GM10847 (cell line): ENCODE data around the gene TRIM54.

Experiments used
- POLR2A ChIP-seq: IDR thresholded peaks from 2 replicates; pipeline ENCODE4 v1.6.1; 2011; ENCODE audit not compliant: insufficient read length; ENCODE audit errors: extremely low read depth

The TRIM54 gene, protein sequence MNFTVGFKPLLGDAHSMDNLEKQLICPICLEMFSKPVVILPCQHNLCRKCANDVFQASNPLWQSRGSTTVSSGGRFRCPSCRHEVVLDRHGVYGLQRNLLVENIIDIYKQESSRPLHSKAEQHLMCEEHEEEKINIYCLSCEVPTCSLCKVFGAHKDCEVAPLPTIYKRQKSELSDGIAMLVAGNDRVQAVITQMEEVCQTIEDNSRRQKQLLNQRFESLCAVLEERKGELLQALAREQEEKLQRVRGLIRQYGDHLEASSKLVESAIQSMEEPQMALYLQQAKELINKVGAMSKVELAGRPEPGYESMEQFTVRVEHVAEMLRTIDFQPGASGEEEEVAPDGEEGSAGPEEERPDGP

DNA sequence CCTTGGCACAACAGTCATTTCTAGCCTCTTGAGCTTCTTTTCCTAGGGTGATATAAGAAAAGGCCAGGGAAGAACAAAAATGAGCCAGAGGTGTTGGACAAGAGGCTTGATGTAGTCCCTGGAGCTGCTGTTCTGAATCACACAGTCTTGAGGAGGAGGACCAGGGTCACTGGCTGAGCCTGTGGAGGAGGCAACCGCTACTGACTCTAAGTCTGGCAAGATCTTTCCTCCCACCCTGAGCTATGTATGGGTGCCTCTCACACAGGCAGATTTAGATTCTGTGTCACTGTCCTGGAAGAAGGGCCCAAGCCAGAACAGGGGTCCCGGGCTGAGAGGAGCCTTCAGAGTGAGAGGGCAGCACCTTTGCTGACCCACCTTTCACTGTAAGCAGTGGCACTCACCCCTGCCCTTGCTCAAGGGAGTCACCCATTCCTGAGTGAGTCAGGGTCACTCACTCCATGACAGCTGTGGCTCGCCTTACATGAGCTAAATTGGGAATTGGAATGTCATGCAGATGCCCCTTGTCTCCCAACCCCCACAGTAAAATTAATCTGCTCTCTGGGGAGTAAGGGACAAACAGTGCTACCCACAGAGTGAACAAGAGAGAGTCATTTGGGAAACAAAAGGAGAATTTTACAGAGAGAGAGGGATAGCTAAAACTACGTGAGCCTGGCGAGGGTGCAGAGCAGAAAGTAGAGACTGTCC, at the start of gene TRIM54:
TSS of gene TRIM54 (plus strand) at position 575 of the 705 bp plus-strand sequence. CDS start 303 bp downstream, outside the sequence.
- TF ChIP-seq POLR2A = no peak

DNA sequence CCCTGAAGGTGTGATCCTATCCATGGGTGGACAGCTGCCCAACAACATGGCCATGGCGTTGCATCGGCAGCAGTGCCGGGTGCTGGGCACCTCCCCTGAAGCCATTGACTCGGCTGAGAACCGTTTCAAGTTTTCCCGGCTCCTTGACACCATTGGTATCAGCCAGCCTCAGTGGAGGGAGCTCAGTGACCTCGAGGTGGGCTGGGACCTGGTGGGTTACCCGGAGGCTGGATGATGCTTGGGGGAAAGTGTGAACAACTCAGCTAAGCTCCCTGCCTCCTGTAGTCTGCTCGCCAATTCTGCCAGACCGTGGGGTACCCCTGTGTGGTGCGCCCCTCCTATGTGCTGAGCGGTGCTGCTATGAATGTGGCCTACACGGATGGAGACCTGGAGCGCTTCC, 48.9 kb upstream of the TRIM54 start:
- no peak for TF ChIP-seq POLR2A

DNA sequence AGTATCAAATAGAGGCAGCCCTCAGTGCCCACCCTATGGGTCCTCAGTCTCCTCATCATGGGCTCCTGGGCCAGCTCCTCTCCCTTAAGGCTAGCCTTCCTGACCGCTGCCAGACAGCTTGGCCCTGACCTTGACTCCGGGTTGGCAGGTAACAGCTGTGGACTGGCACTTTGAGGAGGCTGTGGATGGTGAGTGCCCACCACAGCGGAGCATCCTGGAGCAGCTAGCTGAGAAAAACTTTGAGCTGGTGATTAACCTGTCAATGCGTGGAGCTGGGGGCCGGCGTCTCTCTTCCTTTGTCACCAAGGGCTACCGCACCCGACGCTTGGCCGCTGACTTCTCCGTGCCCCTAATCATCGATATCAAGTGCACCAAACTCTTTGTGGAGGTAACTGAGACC, 46.1 kb upstream of the TRIM54 start:
- no peak for TF ChIP-seq POLR2A

DNA sequence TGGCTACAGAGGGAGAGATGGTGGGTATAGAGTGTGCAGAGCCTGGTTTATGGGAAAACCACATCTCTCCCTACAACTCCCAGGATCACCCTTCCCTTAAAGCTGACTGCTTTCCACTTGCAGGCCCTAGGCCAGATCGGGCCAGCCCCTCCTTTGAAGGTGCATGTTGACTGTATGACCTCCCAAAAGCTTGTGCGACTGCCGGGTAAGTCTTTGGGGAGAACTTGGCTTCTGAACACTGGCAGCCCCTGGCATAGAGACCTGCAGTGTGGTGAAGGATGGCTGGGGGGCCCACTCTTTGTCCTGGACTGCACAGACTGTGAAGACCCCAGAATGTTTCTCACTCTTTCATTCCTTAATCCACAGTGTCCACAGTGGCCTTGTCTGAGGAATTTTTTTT, 45.6 kb upstream of the TRIM54 start:
- no peak for TF ChIP-seq POLR2A

DNA sequence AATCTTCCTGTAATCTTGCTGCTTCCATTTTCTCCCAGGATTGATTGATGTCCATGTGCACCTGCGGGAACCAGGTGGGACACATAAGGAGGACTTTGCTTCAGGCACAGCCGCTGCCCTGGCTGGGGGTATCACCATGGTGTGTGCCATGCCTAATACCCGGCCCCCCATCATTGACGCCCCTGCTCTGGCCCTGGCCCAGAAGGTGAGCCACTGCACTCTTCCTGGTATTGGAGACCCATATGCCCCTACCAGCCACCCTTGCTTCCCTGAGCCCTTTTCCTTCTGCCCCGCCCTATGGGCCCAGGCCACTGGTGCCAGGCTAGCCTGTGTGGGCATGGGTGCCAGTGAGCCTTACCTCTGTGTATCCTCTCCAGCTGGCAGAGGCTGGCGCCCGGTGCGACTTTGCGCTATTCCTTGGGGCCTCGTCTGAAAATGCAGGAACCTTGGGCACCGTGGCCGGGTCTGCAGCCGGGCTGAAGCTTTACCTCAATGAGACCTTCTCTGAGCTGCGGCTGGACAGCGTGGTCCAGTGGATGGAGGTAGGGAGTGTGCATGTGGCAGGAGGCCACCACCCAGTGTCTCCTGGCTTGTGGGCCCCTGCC, 44.8 kb upstream of the TRIM54 start:
- TF ChIP-seq POLR2A = no peak

DNA sequence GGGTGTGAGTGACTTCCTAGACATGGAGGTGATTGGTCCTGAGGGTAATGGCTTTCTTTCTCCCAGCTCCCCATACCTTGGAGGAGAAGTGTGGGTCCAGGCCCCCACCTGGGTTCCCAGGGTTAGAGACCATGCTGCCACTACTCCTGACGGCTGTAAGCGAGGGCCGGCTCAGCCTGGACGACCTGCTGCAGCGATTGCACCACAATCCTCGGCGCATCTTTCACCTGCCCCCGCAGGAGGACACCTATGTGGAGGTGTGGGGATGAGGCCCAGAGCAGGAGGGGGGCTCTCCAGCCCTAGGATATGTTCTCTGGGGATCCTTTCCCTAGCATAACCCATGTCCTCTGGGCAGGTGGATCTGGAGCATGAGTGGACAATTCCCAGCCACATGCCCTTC, 43.3 kb upstream of the TRIM54 start:
- no peak for TF ChIP-seq POLR2A

DNA sequence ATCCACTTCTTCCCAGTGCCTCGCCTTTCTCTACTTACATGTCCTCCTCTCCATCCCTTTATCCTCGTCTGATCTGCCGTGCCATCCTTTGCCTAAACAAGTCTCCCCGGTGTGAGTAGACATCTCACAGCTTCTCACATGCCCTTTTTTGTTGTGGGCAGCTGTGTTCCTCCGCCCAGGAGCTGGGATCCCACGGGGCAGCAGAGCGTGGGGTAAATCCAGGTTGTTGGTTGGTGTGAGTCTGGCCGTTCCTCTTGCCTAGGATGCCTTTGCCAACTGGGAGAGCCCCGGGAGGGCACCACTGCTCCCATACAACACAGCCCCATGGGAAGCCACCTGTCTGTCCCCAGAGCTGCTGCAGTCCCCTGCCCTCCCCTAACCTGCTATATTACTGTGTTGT, 41.8 kb upstream of the TRIM54 start:
- TF ChIP-seq POLR2A = no peak

DNA sequence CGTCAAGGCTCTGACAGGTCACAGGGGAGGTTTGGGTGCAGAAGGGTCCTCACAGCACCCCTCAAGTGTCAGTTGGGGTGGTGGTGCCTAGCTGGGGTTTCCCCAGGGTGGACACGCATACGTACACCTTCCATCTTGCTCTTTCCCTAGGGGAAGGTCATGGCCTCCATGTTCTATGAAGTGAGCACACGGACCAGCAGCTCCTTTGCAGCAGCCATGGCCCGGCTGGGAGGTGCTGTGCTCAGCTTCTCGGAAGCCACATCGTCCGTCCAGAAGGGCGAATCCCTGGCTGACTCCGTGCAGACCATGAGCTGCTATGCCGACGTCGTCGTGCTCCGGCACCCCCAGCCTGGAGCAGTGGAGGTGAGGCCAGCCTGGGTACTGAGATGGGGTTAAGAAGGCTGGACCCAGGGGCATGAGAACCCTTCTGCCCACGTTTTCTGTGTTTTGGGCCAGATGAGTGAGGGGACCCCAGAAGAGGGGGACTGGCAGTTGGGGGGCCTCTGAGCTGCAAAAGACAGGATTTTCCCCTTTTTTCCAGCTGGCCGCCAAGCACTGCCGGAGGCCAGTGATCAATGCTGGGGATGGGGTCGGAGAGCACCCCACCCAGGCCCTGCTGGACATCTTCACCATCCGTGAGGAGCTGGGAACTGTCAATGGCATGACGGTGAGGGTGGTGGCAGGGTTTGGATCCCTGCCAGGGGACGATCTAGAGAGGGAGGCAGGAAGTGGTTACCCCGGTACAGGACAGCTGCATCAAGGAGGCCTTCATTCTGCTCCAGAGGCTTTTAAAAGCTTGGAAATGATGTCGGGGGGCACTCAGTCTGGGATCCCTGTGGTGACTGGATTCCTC, 40.2 kb upstream of the TRIM54 start:
- no peak for TF ChIP-seq POLR2A

DNA sequence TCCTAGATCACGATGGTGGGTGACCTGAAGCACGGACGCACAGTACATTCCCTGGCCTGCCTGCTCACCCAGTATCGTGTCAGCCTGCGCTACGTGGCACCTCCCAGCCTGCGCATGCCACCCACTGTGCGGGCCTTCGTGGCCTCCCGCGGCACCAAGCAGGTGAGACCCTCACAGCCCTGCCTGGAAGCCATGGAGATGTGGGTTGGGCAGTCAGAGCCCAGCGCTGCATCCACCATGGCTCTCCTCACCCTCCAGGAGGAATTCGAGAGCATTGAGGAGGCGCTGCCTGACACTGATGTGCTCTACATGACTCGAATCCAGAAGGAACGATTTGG, 39.6 kb upstream of the TRIM54 start:
- no peak for TF ChIP-seq POLR2A

DNA sequence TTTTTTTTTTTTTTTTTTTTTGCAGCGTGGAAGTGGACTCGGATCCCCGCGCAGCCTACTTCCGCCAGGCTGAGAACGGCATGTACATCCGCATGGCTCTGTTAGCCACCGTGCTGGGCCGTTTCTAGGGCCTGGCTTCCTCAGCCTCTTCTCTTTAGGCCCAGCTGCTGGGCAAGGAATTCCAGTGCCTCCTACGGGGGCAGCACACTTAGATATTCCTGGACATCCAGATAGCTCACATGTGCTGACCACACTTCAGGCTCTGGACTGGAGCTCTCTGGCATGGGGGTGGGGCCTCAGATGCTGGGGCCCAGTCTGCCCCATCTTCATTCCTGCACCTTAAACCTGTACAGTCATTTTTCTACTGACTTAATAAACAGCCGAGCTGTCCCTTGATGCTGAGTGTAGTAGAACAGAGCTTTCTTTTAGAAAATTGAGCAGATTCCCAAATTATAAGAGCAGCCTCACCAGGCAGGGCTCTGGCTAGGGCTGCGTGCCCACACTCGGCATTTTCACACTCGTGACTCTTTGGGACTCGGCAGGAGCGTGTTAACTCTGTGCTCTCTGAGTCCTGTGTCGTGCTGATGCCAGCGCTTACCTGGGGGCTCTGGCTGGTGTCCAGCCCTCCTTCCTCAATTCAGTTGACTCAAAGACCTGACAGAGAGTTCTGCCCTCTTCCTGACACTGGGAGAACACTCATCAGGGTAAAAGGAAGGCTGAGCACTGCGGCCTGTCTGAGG, 38.7 kb upstream of the TRIM54 start:
- no peak for TF ChIP-seq POLR2A

DNA sequence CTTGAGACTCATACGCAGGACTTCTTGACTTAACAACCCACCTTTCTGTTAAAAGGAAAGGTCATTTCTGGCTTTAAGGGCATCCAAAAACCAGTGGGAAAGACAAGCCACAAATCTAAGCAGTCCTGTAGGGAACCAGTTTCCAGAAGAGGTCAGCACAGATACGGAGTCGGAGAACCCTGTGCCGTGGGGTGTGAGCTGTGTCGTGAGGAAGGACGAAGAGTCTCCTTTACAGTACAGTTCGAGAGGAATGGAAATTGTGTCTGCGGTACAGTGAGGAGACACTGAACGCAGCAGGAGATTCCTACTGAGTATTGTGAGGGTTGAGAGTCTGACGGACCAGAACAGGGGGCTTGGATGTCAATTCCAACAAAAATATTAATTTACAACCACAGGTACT, 37.1 kb upstream of the TRIM54 start:
- TF ChIP-seq POLR2A = no peak

DNA sequence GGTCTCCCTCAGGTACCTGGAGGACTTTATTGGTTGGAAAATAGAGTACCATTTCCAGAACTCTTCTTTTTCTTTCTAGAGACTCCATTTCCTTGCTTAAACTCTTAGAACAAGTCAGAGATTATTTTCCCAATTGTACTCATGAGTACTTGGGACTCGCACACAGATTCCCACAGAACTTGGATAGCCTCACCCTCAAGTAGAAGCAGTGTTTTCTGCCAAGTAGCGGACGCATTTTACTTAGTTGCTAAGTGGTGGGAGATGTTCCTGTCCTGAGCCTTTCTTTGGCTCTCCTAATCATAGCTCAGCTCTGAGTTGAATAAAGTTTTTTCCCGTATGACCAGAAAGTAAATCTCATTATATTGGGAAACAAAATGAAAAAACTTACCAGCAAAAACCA, 36.6 kb upstream of the TRIM54 start:
- TF ChIP-seq POLR2A = no peak

DNA sequence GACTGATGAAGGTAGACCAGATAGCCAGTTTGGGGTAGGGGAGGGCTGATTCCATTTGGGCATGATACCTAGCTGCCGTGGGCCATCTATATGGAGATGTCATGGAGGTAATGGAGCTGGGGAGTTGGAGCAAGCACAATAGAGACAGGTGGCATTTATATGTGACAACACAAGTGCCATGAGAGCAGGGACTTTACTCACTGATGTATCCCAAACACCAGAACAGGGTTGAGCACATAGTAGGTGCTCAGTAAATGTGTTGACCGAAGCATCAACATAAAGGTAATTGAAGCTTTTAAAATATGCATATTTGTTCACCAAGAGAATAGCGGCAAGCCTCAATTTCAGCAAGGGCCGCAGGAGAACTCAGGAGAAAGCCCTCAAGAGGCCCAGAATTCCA, 34.3 kb upstream of the TRIM54 start:
- no peak for TF ChIP-seq POLR2A

DNA sequence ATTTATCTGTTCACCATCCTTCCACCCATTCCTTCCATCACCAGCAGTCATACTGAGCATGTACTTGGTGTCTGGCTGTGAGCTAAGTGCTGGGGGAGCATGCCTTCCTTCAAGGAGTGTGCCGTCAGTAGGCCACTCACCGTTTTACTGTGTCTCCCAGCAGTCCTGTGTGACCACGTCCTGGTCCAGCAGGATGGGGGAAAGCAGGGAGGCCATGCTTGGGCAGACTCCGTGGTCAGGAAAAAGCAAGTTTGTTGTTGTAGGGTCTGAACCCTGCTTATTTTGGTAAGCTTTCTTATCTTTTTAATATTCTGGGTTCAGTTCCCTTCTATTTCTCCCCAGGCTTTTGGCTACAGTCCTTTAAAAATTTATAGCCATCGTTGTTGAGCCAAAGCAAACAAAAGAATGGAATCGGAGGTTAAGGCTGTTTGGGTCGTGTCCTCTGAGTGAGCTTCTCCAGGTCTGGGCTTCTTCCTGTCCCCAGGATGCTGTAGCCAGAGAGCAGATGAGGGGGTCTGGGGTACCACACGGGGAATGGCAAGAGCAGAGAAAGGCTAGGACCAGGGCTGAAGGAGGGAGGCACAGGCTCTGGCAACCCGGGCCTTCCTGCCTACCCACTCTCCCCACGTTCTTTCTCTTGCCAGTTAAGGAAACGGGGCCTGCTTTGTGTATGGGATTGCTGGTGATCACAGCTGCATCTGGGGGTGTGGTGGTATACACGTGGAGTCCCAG, 32.9 kb upstream of the TRIM54 start:
- no peak for TF ChIP-seq POLR2A
